ENCODE data around the gene LPCAT2.

Gene LPCAT2

GRCh38 chr16:55542459-55543082 lies 33.7 kb downstream of the LPCAT2 start:
- H3K27me3 Mint-ChIP-seq, result peaks cover 2% of the 10 kb centered on the region
- no peak overlapping the region for H3K4me3 Mint-ChIP-seq

DNA sequence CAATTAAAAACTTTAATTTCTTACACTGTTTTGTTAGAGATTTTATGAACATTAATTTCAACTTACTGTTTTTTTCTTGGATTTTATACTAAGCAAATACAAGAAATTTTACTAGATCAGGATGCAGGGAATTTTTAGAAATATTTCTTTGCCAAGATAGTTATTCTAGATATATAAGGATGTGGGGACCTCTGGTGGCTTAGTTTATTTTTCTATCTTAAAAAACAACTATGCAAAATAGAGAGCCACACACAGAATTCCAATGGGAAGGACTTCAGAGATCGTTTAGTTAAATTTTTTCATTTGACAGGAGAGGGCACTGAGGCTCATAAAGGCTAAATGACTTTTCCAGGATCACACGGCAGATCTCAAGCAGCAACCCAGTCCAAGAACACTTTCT lies 34.6 kb downstream of the LPCAT2 start:
- Mint-ChIP-seq H3K4me3 (no peak overlapping the region), H3K27ac (no peak overlapping the region), H3K27me3 (peaks cover 2% of the 10 kb centered on the region)

More at GRCh38 chr16:55542459-55543082, 33.7 kb downstream of the LPCAT2 start:
- Mint-ChIP-seq H3K9me3 (ENCODE audit: low read depth) (no peaks in the 10 kb centered on the region), H3K4me1 (ENCODE audit: low read depth) (no peaks in the 10 kb centered on the region), H3K27ac (no peak overlapping the region), H3K36me3 (no peaks in the 10 kb centered on the region)

DNA sequence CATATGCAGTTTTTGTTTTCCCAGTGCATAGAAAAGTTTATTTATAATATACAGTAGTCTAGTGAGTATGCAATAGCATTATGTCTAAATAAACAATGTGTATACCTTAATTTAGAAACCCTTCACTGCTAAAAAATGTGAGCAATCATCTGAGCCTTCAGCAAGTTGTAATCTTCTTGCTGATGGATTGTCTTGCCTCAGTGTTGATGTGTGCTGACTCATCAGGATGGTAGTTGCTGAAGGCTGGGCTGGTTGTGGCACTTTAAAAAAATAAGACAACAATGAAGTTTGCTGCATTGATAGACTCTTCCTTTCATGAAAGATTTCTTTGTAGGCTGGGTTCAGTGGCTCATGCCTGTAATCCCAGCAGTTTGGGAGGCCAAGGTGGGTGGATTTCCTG lies 43.7 kb downstream of the LPCAT2 start:
- H3K4me3 Mint-ChIP-seq, result no peak overlapping the region
- no peaks in the 10 kb centered on the region for H3K4me1 Mint-ChIP-seq (ENCODE audit: low read depth)
- no peaks in the 10 kb centered on the region for H3K27me3 Mint-ChIP-seq
- no peaks in the 10 kb centered on the region for H3K9me3 Mint-ChIP-seq (ENCODE audit: low read depth)
- H3K36me3 Mint-ChIP-seq, result no peaks in the 10 kb centered on the region
- no peak overlapping the region for H3K27ac Mint-ChIP-seq

More for the DNA sequence above, 34.6 kb downstream of the LPCAT2 start:
- no peaks in the 10 kb centered on the region for H3K9me3 Mint-ChIP-seq (ENCODE audit: low read depth)
- no peaks in the 10 kb centered on the region for H3K36me3 Mint-ChIP-seq
- H3K4me1 Mint-ChIP-seq (ENCODE audit: low read depth), result no peaks in the 10 kb centered on the region

DNA sequence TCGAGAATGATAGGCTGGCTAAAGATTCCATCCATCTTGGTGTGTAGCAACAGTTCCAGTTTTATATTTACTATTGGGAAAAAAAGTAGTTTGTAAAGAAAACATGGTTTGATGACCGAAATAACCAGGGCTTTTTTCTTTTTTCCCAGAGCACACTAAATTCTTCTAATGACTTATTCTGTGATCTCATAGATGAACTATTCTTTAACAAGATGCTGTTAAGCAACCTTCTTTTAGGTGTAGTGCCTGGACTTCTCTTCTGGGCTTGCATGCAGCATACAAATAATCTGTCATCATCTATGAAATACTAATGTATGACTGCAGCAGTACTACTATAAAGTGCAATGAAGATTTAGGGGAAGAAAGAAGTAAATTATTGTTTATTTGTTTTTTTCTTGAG lies 46.6 kb downstream of the LPCAT2 start:
- H3K4me3 Mint-ChIP-seq, result no peak overlapping the region
- H3K9me3 Mint-ChIP-seq (ENCODE audit: low read depth), result no peaks in the 10 kb centered on the region
- no peak overlapping the region for H3K27ac Mint-ChIP-seq
- no peaks in the 10 kb centered on the region for H3K36me3 Mint-ChIP-seq
- no peaks in the 10 kb centered on the region for H3K27me3 Mint-ChIP-seq
- H3K4me1 Mint-ChIP-seq (ENCODE audit: low read depth), result no peaks in the 10 kb centered on the region

DNA sequence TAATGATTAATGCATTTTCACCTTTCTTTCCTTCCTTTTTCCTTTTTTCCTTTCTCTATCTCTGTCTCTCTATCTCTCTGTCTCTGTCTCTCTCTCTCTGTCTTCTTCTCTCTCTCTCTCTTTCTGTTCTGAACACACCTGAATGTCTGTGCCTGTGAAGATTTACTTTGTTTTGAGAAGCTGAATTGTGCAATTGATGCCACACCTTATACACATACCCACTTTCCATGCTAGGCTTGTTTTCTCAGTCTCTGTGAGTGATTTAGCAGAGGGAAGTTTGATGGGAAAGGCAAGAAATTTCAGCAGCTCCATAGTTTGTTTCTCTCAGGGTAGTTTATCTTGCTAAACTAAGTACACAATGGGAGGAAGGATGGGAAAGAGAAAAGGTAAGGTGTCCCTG lies 48.3 kb downstream of the LPCAT2 start:
- Mint-ChIP-seq H3K27me3 (no peaks in the 10 kb centered on the region), H3K9me3 (ENCODE audit: low read depth) (no peaks in the 10 kb centered on the region), H3K27ac (no peak overlapping the region), H3K4me3 (no peak overlapping the region), H3K4me1 (ENCODE audit: low read depth) (no peaks in the 10 kb centered on the region), H3K36me3 (no peaks in the 10 kb centered on the region)

DNA sequence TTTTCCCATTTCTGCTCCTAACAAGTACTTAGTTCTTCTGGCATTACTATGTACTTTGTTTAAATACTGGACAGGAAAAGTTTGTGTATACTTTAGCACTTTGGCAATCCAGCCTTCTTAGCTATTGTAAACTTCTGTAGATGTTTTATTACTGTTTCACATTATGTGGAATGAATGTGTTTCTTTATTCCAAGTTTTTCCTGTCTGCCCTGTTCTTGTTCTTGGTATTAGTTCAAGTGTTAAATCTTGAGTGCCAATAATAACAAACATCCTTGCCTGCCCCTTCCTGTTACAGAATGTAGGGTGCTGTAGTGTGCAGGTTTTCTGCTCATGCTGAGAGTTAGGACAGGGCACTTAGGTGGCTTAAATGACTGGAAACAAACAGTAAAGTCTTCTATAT lies 50.4 kb downstream of the LPCAT2 start:
- H3K27ac Mint-ChIP-seq, result no peak overlapping the region

GRCh38 chr16:55559933-55560516 lies 51.2 kb downstream of the LPCAT2 start:
- Mint-ChIP-seq H3K27ac (no peak overlapping the region), H3K36me3 (no peaks in the 10 kb centered on the region), H3K9me3 (ENCODE audit: low read depth) (no peaks in the 10 kb centered on the region), H3K27me3 (no peaks in the 10 kb centered on the region), H3K4me3 (no peak overlapping the region), H3K4me1 (ENCODE audit: low read depth) (no peaks in the 10 kb centered on the region)

More for the DNA sequence above, 50.4 kb downstream of the LPCAT2 start:
- Mint-ChIP-seq H3K27me3 (no peaks in the 10 kb centered on the region), H3K9me3 (ENCODE audit: low read depth) (no peaks in the 10 kb centered on the region), H3K36me3 (no peaks in the 10 kb centered on the region), H3K4me1 (ENCODE audit: low read depth) (no peaks in the 10 kb centered on the region), H3K4me3 (no peak overlapping the region)

DNA sequence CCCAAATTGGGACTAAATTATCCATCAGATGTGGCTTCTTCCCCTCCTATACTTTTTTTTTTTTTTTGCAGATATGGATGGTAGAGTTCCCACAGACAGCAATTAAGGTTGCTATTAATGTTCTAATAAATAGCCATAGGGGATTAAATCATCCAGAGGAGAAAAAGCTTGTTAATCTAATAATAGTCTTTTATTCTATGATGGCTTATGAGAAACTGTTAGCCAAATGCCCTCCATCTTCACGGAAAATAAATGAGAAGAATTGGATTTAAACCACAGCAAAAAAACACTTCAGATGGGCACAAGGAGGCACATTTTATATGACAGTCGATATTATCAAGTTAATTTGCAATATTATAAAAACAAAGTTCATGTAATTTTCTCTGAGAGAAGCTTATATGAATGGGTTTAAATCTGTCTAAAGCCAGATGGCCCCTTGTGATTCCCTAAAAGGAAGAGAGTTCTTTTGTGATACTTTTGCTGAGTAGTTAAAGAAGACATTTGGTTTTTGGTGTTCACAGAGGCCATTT lies 52.5 kb downstream of the LPCAT2 start:
- Mint-ChIP-seq H3K27me3 (no peaks in the 10 kb centered on the region), H3K4me3 (no peak overlapping the region), H3K36me3 (no peaks in the 10 kb centered on the region), H3K4me1 (ENCODE audit: low read depth) (no peaks in the 10 kb centered on the region), H3K27ac (no peak overlapping the region), H3K9me3 (ENCODE audit: low read depth) (no peaks in the 10 kb centered on the region)

DNA sequence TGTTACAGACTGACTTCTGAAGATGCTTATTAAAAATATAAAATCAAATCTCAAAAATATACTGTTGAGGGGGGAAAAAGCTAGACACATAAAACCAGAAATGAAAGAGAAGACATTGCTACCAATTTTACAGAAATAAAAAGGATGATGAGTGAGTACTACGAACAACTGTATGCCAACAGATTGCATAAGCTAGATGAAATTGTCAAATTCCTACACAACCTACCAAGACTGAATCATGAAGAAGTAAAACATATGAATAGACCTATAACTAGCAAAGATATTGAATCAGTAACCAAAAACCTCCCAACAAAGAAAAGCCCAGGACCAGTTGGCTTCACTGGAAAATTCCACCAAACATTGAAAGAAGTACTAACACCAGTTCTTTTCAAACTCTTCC lies 54.1 kb downstream of the LPCAT2 start:
- H3K36me3 Mint-ChIP-seq, result no peaks in the 10 kb centered on the region
- H3K4me1 Mint-ChIP-seq (ENCODE audit: low read depth), result no peaks in the 10 kb centered on the region
- H3K9me3 Mint-ChIP-seq (ENCODE audit: low read depth), result no peaks in the 10 kb centered on the region
- no peaks in the 10 kb centered on the region for H3K27me3 Mint-ChIP-seq
- no peak overlapping the region for H3K4me3 Mint-ChIP-seq
- H3K27ac Mint-ChIP-seq, result no peak overlapping the region

GRCh38 chr16:55563797-55564196 lies 54.9 kb downstream of the LPCAT2 start:
- Mint-ChIP-seq H3K27me3 (no peaks in the 10 kb centered on the region), H3K4me3 (no peak overlapping the region), H3K9me3 (ENCODE audit: low read depth) (no peaks in the 10 kb centered on the region), H3K4me1 (ENCODE audit: low read depth) (no peaks in the 10 kb centered on the region), H3K27ac (no peak overlapping the region), H3K36me3 (no peaks in the 10 kb centered on the region)

GRCh38 chr16:55565086-55565485 lies 56.2 kb downstream of the LPCAT2 start:
- Mint-ChIP-seq H3K36me3 (no peaks in the 10 kb centered on the region), H3K27ac (no peak overlapping the region), H3K9me3 (ENCODE audit: low read depth) (no peaks in the 10 kb centered on the region), H3K4me1 (ENCODE audit: low read depth) (no peaks in the 10 kb centered on the region), H3K27me3 (no peaks in the 10 kb centered on the region), H3K4me3 (no peak overlapping the region)

DNA sequence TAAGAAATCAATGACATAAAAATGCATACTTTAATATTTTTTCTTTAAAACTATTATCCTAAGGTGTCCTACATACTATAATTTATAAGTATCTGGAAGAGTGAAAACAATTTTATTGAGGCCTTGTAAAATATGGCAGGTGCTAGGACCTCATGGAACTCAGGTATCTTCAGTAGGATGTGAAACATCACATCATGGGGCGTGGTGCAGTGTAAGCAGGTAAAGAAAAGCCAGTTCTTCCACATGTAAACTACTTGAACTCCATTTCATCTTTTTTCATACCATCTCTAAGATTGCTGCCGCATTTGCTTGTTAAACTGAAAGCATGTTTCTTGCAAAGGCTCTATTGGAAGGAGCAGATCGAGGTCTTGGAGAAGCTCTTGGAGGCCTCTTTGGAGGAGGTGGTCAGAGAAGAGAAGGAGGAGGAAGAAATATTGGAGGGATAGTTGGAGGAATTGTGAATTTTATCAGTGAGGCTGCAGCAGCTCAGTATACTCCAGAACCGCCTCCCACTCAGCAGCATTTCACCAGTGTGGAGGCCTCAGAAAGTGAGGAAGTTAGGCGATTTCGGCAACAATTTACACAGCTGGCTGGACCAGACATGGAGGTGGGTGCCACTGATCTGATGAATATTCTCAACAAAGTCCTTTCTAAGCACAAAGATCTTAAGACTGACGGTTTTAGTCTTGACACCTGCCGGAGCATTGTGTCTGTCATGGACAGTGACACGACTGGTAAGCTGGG lies 57.7 kb downstream of the LPCAT2 start, which contains the start of gene CAPNS2:
TSS of gene CAPNS2 (plus strand) at position 253 of the 744 bp plus-strand sequence. CDS start at position 326, 73 bp downstream.
- Mint-ChIP-seq H3K9me3 (ENCODE audit: low read depth) (no peaks in the 10 kb centered on the region), H3K36me3 (no peaks in the 10 kb centered on the region), H3K27ac (no peak within 1 kb of the TSS), H3K4me3 (no peak within 1 kb of the TSS), H3K27me3 (no peaks in the 10 kb centered on the region), H3K4me1 (ENCODE audit: low read depth) (no peaks in the 10 kb centered on the region)

- no peak overlapping the region for H3K27ac Mint-ChIP-seq
- no peaks in the 10 kb centered on the region for H3K27me3 Mint-ChIP-seq
- H3K4me3 Mint-ChIP-seq, result no peak overlapping the region
- no peaks in the 10 kb centered on the region for H3K4me1 Mint-ChIP-seq (ENCODE audit: low read depth)
- H3K9me3 Mint-ChIP-seq (ENCODE audit: low read depth), result no peaks in the 10 kb centered on the region
- H3K36me3 Mint-ChIP-seq, result no peaks in the 10 kb centered on the region
These were observed 58.5 kb downstream of the LPCAT2 start for GRCh38 chr16:55567382-55567781.

- H3K9me3 Mint-ChIP-seq (ENCODE audit: low read depth), result no peaks in the 10 kb centered on the region
- no peaks in the 10 kb centered on the region for H3K4me1 Mint-ChIP-seq (ENCODE audit: low read depth)
- peaks cover 1% of the 10 kb centered on the region for H3K27me3 Mint-ChIP-seq
- H3K27ac Mint-ChIP-seq, result no peak overlapping the region
- H3K36me3 Mint-ChIP-seq, result no peaks in the 10 kb centered on the region
- H3K4me3 Mint-ChIP-seq, result no peak overlapping the region
These were observed 59.3 kb downstream of the LPCAT2 start for GRCh38 chr16:55568207-55568606.

DNA sequence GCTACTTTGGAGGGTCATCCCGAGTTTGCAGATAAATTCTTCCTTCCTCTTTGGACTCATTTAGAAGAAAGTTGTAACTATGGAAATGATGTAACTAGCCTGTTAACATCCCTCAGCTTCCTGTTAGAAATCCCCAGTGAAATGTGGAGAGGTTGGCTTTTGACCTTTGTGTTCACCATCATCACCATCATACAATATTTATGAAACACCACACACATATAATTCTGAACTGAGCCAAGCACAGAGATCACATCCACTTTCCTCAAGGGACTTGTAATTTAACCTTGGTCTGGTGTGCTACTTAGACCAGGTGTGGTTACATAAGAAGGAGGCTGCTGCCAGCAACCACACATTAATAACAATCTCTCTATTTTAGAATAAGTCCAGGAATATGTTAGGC lies 60.2 kb downstream of the LPCAT2 start:
- Mint-ChIP-seq H3K27ac (no peak overlapping the region), H3K27me3 (peaks cover 1% of the 10 kb centered on the region), H3K36me3 (no peaks in the 10 kb centered on the region), H3K9me3 (ENCODE audit: low read depth) (no peaks in the 10 kb centered on the region), H3K4me1 (ENCODE audit: low read depth) (no peaks in the 10 kb centered on the region), H3K4me3 (no peak overlapping the region)
